UCSD-AML1 (cell line): ENCODE data around the gene PRRT3.

Experiments used
- DNase-seq: peaks from one replicate; lab custom pipeline; 2025; ENCODE audit not compliant: unreplicated experiment; lab: John Stamatoyannopoulos, UW

The PRRT3 gene

DNA sequence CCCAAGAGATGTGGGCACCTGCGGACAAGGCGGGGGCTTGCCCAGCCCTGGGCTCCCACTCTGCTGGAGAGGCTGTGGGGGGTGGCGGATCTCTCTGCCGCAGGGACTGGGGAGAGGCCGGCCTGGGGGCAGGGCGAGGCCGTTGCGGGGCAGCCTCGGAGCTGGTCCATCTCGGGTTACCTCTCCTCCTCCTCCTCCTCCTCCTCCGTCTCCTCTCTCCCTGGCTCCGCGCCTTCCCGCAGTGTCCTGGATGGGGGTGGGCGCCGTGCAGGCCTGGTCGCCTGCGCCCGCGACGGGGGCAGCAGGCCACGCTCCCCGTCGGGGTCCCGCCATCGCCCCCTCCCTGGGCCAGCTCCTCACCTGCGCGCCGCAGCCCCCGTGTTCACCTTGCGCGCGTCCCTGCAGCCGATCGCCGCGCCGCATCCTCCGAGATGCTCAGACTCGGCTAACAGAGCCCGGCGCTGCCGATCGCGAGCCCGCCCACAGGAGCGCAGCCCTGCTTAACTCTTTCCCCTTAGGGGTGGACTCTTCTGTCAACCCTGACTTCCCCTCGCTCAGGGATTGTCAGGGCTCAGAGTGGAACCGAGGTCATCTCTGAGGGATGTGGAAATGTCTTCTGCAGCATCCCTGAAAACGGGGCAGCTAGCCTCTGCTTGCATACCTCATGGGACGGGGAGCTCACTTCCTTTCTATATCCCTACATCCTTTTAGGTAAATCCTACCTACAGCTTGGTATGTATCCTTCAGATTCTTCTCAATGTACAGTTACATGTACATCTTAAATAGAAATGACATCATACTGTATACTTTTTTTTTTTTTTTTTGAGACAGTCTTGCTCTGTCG, at the start of gene PRRT3:
PRRT3 (minus strand) TSS at position 447 of the 844 bp plus-strand sequence. CDS start 2,293 bp downstream, outside the sequence.
- DNase-seq: peak; percentile 55

DNA sequence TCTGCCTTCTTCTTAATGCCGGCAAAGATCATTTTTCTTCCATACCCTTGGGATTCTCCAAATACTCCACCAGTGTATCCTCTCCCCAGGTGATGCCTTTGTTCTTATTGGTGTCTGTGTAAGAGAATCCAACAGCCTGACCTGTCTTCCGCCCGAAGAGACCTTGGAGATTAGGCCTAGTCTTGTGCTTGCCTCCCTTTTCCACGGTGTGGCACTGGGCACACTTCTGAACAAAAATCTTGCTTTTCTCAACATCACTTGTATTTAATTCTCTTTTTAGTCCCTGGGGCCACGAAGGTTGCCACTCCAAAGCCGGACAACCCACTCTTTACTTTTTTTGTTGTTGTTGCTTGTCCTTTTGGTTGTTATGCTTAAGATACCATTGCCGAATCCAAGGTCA, 48.5 kb upstream of the PRRT3 start:
- no peak for DNase-seq

DNA sequence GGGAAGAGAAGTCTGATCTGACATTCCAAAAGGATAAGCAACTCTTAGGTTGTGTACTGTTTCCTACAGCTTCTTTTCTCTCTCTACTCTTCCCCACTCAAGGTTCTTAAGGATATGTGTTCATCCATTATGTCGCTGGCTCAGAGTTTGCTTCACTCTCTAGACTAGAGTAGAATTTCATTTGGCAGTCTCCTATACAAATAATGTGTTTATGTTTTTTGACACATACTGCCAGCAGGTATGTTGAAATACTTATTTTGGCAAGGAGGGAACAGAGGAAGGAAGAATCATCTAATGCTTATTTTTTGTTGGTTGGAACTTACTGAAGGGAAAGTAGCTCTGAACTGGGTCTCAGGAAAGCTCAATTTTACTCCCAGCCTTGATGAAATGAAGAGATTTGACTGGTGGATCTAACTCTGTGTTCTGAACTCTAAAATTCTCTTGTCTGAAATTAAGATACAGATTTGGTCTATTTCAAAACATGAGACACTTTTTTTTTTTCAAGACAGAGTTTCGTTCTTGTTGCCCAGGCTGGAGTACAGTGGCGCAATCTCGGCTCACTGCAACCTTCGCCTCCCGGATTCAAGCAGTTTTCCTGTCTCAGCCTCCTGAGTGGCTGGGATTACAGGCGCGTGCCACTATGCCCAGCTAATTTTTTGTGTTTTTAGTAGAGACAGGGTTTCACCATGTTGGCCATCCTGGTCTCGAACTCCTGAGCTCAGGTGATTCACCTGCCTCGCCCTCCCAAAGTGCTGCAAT, 42.1 kb upstream of the PRRT3 start:
- DNase-seq: no peak

DNA sequence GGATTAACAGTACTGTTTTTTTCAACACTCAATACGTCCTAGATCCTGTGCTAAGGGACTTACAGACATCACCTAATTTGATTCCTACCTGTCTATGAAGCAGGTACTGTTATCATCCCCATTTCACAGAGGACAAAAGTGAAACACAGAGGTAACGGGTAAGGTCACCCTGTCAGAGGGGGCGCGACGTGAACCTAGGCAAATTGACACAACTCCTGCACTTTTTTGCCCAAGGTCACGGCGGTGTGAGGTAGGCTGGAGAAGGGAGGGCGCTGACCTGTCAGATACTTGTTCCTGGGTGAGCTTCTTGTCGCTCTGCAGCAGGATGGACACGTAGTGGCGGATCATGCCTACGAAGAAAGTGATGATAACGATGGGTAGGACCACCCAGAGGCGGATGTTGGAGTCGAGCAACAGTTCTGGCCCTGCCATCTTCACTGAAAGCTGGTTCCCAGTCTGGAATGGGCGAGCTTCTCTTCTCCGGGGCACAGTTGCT, 34.1 kb upstream of the PRRT3 start:
- no peak for DNase-seq

DNA sequence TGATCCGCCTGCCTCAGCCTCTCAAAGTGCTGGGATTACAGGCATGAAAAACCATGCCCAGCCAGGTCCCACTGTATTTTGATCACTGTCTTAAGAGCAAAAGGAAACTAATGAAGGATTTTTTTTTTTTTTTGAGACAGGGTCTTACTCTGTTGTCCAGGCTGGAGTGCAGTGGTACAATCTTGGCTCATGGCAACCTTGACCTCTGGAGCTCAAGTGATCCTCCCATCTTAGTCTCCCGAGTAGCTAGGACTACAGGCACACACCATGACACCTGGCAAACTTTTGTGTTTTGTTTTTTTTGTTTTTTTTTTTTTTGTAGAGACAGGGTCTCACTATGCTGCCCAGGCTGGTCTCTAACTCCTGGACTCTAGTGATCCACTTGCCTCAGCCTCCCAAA, 28.0 kb upstream of the PRRT3 start:
- DNase-seq: no peak

DNA sequence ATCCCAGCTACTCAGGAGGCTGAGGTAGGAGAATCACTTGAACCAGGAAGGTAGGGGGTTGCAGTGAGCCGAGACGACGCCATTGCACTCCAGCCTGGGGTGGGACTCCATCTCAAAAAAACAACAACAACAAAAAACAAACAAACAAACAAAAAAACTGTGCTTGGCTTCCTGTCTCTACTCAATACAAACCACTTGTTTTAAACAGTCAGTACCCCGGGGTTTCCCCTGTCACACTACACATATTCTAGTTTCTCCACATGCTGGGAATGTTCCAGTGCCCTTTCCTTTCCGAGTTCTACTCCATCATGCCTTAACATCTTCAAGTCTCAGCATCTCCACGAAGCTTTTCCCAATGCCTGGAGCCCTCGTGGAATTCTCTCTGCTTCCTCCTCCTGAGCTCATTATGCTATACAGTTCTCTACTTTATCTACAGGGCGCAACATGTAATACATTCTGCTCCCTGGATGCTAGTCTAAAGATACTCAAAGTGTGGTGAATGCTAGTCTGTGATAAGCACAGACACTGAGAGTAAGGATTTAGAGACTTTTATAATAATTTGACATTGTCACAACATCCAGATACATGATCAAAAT, 26.6 kb upstream of the PRRT3 start:
- DNase-seq: no peak

DNA sequence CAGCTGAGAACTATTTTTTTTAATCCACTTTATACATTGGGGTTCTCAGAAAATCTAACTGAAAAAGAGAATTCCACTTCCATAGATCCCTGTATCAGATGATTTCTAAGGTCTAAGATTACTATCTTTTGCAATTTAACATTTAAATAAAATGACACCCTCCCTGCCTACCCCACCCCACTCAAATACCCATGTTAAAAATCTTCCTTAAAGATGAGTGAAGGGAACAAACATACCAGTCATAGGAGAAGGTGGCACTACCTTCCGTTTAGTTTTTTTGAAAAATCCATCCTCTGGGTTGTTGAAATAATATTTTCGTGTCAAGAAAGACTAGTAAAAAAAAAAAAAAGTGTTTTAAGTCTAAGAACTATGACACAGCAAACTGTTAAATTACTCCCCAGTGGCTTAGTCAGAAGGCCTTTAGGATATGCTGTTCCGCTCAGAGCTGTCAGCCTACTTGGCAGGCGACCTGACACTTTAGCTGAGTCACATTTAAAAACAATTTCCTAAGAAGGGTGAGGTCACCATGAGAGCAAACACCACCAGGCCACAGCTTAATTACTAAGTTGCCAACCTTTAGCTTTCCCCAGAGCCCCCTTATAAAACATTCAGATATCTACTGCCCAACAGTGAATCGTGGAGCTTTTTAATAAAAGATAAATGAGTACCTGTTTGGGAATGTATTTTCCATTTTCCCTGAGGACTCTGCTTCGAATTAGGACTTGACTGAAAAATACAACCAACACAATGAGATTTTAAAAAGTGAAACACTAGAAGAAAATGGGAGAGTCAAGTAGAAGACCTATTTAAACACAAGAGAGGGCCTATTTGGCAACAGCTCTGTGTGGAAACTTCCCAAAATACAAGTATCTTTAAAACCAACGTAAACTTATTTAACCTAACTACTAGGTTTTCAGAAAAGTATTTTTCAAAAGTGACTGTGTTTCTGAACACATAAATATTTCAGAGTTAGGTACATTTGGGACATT, 24.8 kb upstream of the PRRT3 start:
- DNase-seq: peak; percentile 66

DNA sequence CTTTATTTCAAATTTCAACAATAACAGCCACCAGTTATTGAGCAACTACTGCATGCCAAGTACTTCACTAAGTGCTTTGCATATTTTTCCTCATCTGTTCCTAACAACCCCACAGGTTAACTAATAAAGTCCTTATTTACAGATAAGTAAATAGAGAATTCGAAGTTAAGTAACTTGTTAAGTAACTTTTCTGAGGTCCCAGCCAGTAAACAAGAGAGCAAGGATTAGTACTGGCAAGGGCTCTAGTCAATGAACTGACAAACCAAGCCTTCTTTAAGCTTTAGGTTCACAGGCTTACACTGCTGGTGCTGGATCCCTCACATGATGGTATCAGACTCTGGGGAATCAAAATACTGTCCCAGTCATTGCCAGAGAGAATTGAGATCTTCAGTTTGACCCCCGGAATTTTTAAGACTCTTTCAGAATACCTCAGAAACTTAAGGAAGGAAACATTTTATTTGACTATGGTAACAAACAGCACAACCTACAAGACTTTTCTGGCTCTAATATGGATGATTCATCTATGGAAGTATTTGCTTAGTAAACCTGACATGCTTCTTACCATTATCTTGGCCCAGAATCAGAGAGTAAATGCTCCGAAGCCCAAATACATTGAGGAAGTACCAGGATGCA, 17.9 kb upstream of the PRRT3 start:
- DNase-seq: no peak

DNA sequence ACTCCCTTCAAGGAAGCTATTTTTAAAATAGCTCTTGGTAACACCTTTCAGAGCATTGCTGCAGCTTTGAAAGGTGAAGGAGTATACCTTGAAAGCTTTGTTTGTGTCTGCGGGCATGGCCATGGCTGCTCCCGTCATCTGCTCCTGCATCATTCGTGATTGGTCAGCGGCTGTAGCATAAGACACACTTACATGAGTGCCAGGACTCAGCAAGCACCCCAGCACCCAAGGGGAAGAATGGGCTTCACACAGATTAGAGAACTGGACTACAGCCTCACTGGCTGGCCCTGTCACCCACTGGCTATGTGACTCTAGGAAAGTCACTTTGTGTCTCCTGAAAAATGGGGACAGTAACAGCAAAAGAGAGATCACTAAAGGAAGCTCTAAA, 17.4 kb upstream of the PRRT3 start:
- DNase-seq: no peak

DNA sequence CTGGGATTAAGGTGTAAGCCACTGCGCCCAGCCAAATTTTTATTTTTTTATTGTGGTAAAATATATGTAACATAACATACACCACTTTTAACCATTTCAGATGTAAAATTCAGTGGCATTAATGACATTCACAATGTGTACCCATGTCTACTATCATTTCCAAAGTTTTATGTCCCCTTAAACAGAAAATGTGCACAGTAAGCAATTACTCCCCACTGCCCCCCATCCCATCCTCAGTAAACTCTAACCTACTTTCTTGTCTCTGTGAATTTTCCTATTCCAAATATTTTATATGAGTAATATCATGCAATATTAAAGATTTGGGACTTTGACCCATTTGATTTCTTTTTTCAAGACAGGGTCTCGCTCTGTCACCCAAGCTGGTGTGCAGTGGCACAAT, 14.6 kb upstream of the PRRT3 start:
- DNase-seq: no peak

DNA sequence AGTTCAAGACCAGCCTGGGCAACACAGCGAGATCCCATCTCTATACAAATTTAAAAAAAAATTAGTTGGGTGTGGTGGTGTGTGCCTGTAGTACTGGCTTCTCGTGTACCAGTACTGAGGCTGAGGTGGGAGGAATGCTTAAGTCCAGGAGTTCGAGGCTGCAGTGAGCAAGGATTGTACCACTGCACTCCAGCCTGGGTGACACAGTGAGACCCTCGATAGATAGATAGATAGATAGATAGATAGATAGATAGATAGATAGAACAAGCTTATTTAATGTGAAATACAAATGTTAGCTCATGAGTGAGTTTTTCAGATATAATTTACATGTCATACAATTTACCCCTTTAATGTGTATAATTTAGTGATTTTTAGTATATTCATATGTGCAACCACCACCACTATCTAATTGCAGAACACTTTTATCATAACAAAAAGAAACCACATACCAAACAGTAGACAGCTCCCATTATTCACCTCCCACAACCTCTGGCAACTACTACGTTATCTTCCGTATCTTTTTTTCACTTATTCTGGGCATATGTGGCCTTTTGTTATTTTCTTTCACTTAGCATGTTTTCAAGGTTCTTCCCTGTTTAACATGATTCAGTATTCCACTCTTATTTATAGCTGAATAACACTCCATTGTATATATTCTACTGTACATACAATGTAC, 13.1 kb upstream of the PRRT3 start:
- no peak for DNase-seq

DNA sequence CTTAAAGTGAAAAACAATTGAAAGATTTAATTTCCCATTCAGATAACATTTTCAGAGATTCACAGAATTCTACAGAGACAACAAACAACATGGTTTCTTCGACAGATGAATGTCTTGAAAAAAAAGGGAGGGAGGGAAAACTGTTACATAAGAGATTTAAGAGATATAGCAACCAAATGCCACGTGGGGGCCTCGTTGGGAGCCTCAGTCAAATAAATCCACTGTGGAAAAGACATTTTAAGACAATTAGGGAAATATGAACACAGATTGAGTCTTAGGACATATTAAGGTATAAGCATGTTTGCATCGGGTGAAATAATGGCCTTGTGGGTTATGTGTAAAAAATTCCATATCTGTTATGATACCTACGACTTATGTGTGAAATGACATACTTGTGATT, 5.0 kb upstream of the PRRT3 start:
- no peak for DNase-seq

DNA sequence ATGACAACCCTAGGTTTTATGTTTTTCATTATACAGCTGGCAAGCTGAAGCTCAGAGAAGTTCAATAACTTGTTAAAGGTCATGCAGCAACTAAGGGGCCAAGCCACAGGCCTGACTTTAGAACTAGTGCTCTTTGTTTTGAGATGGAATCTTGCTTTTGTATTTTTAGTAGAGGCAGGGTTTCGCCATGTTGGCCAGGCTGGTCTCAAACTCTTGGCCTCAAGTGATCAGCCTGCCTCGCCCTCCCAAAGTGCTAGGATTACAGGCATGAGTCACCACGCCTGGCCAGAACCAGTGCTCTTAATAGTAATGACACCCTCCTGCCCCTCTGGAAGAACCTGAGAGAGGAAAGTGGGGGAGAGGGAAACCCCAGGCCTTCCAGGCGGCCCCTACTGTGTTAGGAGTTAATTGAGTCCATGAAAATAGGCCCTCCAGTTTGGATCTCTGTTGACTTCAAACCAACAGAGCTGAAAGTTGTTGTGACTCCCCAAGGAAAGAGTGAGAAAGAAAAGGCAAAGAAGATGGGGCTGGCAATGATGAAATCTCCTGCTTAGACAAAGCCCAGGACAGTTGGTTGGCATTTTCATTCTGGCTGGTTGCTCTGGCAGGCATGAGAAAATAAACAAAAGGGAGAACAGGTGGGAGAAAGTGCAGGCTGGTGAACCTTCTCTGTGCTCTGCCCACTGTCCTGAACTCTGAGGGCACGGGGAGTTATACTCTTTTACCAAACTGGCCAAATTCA, 3.6 kb upstream of the PRRT3 start:
- no peak for DNase-seq

DNA sequence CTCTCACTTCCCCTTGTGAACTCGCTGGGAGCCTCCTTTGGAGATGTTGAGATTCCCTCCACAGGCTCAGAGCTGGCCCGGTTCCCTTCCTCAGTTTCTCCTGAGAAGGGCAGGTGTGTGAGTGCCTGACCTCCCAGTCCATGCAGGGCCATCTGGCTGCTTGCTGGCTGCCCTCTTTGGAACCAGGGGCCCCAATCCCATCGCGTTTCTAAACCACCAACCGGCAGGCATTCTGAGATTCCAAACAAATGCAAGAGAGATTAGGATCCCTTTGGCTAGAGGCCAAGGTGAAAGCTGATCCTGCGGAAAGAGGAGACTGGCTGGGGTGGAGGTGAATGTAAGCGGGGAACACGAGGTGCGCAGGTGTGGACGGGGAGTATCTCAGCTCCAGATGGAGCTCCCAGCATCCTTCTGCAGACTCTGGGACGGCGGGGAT, 2.9 kb upstream of the PRRT3 start:
- no peak for DNase-seq

DNA sequence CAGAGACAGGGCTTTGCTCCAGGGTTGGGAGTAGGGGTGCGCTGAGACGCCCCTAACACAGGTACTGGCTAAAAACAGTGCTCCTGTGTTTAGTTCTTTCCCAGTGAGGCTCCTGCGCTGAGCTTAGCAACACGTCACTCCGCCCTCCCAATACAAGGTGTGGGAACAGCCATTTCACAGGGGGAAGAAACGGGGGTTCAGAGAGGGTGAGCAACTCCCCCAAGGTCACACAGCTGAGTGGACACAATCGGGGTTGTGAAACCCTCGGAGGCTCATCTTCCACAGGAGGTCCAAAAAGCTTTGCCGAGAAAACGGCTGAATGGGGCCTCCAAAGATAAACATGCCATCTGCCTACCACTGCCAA, 628 bp downstream of the PRRT3 start:
- DNase-seq: no peak

DNA sequence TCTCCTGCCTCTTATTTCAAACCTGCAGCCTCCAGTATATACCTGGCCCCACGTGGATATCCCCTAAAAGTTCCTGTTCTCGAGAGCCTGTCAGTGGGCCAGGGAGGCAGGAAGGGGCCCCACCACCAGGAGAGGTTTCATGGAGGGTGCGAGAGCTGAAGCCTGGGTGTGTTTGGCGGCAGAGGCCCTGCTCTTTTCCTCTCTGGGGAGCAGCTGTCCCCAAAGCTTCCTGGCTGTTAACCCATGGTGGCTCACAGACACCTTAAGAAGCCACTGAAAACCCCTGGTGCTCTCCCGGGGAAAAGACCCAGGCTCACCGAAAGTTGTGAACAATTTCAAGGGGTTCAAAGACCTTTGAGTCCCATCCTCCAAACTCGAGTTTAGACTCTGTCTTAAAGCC, 1.1 kb downstream of the PRRT3 start:
- no peak for DNase-seq

DNA sequence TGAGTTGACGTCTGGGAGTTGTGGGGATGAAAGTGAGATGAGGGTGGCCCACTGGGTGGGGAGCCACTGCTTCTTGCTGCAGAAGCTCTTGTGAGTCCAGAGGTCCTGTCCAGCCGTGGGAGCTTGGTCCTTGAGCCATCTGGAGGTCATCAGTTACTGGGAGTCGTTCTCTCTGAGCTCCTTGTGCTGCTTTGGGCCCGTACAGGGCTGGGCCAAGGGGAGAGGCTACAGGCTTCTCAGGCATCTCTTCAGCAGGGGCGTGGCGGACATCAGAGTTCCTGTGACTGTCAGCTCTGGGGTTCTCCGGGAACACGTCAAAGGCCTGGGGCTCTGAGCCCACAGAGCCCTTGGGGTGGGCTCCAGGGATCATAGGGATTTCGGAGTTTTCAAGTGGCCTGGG, 2.6 kb downstream of the PRRT3 start:
- DNase-seq: no peak

DNA sequence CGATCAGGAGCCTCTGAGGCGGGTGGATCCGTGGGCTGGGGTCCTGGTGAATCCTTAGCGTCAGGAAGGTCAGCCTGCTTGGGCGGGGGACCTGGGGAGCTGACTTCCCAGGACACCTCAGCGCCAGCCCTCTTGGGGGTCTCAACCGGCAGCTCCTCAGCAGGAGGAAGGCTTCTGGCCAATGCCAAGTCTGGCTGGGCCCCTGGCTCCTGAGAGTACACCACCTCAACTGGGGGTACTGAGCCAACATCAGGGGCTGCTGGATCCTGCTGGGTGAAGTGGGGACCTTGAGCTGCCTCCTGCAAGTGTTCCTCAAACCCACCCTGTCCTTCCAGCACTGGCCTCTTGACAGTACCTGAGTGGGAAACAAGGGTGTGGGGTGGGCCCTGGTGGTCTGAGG, 3.1 kb downstream of the PRRT3 start:
- DNase-seq: no peak

DNA sequence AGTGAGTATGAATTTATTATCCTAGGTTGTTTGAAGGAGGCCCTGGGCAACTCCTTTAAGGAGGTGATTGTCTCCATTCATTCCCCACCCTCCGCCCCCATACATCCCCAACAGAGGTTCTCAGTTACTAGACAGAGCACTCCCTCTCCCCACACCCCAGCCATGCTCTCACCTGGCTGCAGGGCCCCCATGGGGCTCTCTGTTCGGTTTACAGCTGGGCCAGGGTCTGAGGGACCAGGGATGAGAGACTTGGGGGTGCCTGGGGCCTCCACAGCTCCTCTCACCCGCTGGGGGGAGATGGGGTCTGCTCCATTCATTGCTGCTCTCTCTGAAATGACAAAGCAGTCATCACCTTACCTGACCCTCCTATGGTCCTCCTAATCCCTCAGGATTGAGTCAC, 3.6 kb downstream of the PRRT3 start:
- DNase-seq: no peak
